Measurements from ENCODE around the gene ARID5B. TPM values are rescaled to one million over a fixed set of nuclear protein-coding genes. Genes with fewer than 3 reads are reported as not detected.

ARID5B gene
- total RNA-seq, 1 donor from 2014 or later, result 68.3 TPM

GRCh38 chr10:62050893-62051433 lies 149.5 kb downstream of the ARID5B start:
- peak; percentile 47 for DNase-seq

GRCh38 chr10:62052276-62052675 lies 150.8 kb downstream of the ARID5B start:
- no peak for DNase-seq

- no peak for DNase-seq
Observed at GRCh38 chr10:62053860-62054259, 152.4 kb downstream of the ARID5B start.

GRCh38 chr10:62054408-62054807 lies 152.9 kb downstream of the ARID5B start:
- DNase-seq, result no peak

GRCh38 chr10:62054830-62055229 lies 153.3 kb downstream of the ARID5B start:
- DNase-seq, result no peak

- no peak for DNase-seq
Observed at GRCh38 chr10:62056219-62056618, 154.7 kb downstream of the ARID5B start.

GRCh38 chr10:62056698-62057097 lies 155.2 kb downstream of the ARID5B start:
- DNase-seq, result no peak

- peak; percentile 97 for DNase-seq
Observed at GRCh38 chr10:62057359-62057758, 155.9 kb downstream of the ARID5B start.

GRCh38 chr10:62057850-62058249 lies 156.4 kb downstream of the ARID5B start:
- DNase-seq, result peak; percentile 88

- DNase-seq, result no peak
Observed at GRCh38 chr10:62058476-62058875, 157.0 kb downstream of the ARID5B start.

GRCh38 chr10:62058896-62059216 lies 157.4 kb downstream of the ARID5B start:
- DNase-seq, result no peak

GRCh38 chr10:62059217-62059920 lies 157.9 kb downstream of the ARID5B start:
- peak; percentile 94 for DNase-seq

- no peak for DNase-seq
Observed at GRCh38 chr10:62062028-62062427, 160.5 kb downstream of the ARID5B start.

GRCh38 chr10:62062752-62063512 lies 161.4 kb downstream of the ARID5B start:
- peak; percentile 71 for DNase-seq

- DNase-seq, result no peak
Observed at GRCh38 chr10:62063795-62064472, 162.4 kb downstream of the ARID5B start.

GRCh38 chr10:62067560-62067959 lies 166.1 kb downstream of the ARID5B start:
- no peak for DNase-seq

GRCh38 chr10:62068464-62068863 lies 167.0 kb downstream of the ARID5B start:
- no peak for DNase-seq

- no peak for DNase-seq
Observed at GRCh38 chr10:62069452-62070178, 168.1 kb downstream of the ARID5B start.

- no peak for DNase-seq
Observed at GRCh38 chr10:62071846-62072281, 170.4 kb downstream of the ARID5B start.

- DNase-seq, result no peak
Observed at GRCh38 chr10:62072901-62073300, 171.4 kb downstream of the ARID5B start.

GRCh38 chr10:62073429-62073828 lies 171.9 kb downstream of the ARID5B start:
- peak; percentile 64 for DNase-seq

- DNase-seq, result no peak
Observed at GRCh38 chr10:62075414-62075813, 173.9 kb downstream of the ARID5B start.

Data from skin of body (tissue), 2 donors.